GM21529 (cell line): ENCODE measurements around the gene CST3.
"Not testable (repeated sequence)": the region's sequence is repeated elsewhere in the genome, so short reads cannot be mapped to it uniquely, and the experiment has no call there.

ENCODE experiments used
- ATAC-seq: cut with Tn5 transposase; IDR thresholded peaks from one replicate; pipeline ENCODE4 v1.9.1; 2021; ENCODE audit not compliant: unreplicated experiment

Gene CST3

DNA sequence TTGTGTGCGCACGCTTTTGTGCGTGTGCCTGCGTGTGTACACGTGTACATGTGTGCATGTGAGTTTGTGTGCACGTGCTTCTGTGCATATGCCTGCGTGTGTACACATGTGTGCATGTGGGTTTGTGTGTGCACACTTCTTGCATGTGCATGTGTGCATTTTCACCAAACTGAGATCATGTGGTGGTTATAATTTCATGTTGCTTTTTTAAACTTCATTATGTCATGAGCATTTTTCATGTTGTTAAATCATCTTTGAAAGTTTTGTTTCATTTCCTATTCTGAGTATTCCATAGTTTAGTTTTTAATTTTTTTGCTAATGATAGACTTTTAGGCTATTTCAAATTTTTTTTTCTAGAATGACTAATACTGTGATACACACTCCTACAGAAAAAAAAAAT is 6.4 kb upstream of the CST3 start:
- no peak for ATAC-seq

DNA sequence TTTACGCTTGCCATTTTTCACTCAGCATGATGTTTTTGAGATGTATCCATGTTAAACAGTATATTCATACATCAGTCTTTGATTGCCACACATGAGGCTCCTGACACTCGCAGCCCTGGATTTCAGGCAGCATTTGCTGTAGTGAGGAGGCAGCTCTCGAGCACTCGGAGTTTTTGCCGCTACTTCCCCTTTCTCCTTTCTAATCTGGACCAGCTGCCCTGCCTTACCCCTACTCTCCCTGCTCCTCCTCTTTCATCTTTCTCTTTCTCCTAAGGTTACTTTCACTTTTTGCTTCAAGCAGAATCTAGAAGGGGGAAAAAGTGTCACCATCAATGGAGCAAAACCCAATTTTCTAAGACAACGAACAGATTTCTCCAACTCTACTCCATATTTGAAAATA is 5.9 kb upstream of the CST3 start:
- ATAC-seq: no peak

DNA sequence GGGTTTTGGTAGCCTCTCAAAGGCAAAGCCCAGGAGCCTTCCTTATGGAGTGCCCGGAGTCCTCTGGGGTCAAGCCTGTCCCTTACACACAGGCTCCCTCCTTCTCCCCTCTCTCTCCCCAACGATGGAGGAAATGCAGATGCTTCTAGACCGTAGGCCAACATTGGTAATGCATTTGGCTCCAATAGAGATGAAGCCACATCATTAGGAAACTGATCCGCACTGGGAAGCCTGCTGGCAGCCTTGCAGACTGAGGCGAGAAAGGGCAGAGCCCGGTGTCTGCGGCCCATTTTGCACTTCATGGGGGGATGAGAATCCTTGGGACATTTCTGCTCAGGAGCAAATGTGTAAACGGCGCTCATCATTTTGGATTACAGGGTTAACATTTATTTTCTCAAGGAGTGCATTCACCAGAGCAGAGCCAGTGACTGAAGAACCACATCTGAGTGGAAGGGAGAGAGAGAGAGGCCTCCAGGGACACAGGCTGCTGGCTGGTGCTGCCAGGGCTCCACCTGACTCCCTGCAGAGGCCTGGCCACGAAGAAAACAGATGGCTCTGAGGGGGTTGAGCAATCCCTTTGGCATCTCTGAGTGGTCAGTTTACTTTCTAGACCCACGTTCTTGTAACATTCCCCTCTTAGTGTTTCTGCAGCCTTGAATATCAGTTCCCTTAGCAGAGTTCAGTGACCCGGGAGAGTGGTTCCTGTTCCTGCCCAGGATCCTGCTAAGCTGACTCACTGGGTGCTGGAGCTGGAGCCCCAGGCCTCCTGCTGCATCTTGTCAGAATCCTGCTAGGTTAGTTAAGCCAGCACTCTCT is 4.4 kb upstream of the CST3 start:
- no peak for ATAC-seq

DNA sequence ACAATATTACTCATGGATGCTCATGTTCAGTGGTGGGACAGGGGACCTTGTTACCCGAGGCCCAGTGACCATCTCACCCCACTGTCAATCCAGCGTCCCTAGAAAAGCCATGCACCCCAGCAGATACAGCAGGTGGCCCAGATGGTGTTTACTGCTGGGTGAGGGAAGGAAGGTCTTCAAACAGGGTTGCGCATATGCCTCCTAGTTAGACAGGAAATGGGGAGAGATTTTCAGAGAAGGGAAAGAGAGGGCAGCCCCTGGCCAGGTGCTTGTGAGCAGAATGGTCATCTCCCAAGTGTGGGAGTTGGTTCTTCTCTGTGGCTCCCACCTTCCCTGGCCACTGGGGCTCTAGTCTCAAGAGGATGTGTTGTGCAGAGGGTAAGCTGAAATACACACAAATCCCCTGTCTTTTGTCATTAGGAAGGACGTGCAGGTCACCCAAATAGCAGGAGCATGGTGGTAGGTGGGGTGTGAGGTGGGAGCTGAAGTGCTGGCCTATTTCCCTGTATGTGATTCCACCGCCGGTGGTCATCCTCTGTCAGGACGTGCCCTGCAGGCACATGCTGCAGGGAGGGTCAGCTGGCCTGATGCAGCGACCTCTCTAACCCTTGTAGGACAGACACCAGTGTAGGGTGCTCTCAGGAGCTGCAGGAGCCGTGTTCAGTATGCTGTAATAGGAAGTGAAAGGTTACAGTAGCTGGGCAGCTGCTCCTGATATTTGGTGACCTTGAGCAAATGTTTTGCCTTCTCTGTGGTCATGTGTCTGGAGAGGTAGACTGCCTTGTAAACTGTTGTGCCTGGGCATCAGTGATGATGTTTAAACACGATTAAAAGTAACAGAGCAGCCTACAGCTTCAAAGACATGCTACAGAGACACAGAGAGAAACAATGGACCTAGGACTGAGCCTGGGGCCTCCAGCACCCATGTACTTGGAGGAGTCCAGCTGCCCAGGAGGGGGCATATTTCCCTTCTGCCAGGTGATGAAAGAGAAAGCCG is 3.2 kb upstream of the CST3 start:
- peak; percentile 32 for ATAC-seq

DNA sequence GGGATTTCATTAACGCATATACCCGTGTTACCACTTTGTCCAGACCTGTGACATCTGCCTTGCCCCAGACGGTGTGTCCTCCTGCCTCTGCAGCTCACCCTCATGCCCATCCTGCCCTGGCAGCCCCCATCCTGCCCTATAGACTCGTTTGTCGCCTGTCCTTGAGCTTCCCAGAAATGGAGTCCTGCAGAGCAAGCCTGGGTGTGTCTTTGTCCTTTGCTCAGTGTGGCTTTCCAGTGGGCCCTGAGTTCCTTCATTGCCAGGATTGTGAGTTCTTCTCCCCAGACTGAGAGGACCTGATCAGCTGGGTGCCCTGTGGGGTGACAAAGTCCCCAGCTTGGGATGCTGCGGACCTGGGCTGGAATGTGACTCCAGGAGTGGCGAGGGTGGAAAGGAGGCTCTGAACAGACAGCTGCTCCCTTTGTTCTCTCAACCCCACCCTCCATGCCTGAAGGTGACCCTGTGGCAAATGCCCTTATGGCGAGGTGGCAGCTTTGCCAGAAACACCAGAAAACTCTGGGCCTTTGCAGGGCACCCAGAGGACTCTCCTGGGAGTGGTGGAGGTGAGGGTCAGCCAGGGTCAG is 2.4 kb upstream of the CST3 start:
- ATAC-seq: no peak

DNA sequence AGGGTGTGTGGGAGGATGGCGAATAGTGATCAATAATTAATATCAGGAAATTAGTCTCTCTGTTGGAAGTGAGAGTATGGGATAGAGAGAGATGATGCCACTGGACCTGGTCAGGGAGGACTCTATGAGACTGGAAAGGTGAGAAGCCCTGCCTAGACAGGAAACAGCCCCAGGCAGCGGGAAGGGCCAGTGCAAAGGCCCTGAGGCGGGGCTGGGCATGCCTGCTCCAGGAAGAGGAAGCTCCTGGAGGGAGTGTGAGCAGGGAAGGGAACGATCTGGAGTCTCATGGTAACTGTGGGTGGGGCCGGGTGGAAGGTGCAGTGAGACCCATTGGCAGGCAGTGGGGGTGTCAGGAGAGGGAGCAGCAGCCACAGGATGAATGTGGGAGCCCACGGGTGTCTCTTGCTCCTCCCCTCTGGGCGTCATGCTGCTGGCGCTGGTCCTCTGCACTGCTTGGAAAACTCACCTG is 1.8 kb upstream of the CST3 start:
- ATAC-seq: no peak

DNA sequence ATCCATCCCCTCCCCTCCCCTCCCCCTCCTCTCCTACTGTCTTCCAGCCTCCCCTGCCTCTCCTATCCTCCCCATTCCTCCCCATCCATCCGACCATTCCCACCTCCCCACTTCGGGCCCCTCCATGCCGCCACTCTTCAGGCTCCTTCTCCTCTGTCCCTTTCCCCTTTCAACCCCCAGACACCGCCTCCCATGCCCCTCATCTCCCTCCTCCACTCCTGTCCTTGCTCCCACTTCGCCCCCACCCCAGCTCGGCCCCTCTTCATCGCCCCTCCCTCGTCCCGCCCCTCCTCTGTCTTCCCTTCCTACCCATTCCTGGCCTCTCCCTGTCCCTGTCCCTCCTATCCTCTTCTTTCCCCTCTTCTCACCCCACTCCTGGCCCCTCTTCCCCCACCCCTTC is 554 bp upstream of the CST3 start:
- no peak for ATAC-seq

DNA sequence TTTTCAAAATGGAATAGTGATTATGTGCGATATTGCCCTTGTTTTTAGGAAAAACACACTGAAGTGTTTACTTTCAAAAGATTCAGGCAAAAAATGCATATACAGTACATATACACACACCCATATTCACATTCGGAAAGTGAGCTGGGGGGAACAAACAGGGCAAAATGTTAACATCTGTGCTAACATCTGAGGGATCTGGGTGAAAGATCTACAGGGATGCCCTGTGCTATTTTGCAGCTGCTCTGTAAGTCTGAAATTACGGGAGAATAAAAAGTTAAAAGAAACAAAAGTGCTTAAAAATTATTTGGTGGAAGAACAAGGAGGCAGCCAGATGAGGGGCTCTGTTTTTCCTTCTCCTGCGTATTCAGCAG is 860 bp downstream of the CST3 start:
- no peak for ATAC-seq

DNA sequence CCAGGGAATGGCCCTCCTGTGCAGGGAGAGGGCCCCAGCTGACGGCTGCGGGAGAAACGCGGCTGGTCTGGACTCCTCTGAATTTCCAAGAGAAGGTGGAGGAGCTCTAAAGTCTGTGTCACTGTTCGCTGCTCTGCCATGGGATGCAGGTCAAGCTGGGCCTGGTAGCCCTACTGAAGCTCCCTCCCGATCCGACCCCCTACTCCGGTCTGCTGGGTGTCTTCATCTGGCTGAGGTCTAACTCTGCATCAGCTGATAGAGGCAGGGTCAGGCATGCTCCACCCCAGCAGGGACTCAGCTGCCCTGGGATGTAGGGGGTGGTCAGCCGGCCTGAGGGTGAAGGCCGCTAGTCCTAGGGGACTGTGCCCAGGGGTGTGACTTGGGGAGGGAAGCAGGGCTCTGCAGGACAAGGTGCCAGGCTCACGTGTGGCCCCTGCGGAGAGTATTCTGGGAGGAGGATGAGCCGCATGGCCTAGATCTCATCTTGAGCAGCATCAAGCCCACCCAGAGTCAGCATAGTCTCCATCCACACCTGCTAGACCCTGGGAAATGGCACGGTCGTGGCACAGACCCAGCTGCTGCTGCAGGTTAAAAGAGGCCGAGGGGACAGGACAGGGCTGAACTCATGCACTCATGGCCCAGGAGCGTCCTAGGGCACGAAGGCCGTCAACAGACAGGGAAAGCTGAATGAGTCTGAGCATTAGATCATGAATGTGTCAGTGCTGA is 1.4 kb downstream of the CST3 start:
- no peak for ATAC-seq

DNA sequence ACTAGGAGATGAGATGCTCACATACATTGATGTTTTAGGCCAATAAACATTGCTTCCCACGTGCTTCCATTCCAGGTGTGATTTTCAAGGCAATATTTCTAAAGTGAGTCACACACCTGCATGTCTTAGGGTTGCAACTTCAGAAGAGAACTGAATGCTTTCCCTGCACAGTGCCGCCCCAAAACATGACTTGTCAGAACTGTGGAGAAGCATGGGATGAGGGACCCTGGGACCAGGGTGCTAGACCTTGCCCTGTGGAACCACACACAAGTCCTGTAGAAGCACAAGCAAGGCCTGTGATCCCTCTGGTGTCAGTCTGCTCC is 2.0 kb downstream of the CST3 start:
- not testable (repeated sequence) for ATAC-seq

DNA sequence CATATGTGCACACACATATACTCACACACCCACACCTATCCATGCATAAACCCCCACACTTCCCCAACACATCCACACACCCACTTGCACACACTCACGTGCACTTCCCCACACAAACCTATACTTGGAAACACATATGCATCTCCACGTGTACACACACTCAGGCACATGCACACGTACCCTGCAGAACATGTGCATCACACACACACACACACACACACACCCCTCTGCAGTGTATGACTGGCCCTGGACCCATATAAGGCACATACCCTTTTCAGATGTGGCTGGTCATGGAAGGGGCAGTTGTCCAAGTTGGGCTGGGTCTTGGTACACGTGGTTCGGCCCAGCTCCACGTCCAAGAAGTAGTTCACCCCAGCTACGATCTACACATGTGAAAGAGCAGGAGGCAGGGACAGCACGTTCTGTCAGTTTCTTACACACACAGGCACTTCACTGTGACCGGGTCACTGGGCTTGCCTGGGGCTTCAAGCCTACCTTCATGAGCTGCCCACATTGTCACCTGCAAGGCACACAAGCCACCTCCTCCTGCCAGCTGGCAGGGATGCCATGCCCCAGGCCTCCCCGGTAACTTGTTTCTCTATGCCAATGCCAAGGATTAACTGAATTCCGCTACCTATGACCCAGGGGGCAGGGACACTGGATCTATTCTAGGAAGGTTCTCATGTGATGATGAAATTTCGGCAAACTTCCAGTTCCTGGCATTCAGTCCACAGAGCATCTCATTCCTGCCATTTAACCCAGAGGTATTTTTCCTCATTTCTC is 2.6 kb downstream of the CST3 start:
- ATAC-seq: no peak

DNA sequence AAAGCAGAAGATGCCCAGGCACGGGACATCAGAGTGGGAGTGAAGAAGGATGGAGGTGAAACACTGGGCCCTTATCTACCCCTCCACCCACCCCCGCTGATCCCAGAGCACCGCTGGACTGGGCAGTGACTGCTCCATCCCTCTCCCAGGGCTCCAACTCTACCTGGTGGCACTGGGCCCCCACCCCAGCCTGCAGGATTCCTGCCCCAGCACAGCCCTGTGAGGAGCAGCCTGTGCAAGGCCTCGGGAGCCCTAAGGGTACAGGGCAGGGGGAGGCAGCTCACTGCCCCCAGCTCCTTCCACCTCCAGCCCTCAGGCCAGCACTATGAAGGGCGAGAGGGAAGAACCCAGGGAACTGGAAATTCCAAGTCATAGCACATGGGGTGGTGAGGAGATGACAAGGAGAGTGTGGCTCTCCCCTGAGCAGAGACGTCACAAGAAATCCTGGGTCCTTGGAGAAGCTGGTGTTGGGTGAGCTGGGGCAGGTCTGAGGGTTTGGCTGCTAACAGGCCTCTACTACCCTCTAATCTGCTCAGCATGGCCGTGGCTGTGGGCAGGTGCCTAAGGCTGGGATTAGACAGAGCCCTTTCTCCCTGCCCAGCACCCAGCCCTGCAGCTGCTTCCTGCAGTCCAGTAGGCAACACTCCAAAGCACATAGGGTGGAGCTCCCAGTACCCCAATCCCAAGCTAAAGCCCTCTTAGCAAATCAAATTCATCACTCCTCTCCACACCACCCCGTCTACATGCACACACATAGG is 3.5 kb downstream of the CST3 start:
- no peak for ATAC-seq

DNA sequence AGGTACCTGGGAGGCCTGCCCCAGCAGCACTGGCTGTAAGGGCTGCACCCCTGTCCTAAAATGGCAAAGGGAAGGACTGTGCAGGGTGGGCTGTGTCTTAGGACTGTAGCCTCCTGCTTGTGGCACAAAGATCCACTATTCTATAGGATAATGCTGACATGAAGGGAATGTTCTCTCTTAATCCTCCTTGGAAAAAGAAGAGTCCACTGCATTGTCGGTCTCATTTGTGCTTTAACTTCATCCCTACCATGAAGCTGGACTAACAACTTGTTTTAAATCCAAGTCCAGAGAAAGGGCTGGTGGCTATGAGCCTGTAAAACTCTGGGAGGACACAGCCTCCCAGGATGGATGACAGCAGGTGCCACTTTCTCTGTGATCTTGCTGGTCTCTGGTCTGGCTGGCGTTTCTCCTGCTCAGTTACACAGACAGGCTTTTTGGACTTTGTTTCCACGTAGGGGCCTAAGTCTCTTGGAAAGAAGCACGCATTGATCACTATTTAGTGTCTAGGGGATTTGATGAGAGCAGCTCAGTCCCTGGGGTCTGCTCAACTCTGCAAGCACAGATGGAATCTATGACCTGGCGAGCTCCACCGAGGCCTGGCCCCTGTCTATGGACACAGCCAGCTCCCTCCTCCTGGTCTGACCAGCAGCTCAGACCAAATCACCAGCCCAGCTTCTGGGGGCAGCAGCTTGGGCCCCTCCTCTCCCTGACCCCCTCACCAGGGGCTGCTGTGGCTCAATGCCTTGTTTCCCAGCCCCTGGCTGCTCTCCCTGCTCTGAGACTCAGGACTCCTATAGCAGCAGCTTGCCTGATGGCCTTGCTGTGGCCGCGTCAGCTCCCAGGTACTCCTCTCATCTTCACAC is 4.8 kb downstream of the CST3 start:
- no peak for ATAC-seq

DNA sequence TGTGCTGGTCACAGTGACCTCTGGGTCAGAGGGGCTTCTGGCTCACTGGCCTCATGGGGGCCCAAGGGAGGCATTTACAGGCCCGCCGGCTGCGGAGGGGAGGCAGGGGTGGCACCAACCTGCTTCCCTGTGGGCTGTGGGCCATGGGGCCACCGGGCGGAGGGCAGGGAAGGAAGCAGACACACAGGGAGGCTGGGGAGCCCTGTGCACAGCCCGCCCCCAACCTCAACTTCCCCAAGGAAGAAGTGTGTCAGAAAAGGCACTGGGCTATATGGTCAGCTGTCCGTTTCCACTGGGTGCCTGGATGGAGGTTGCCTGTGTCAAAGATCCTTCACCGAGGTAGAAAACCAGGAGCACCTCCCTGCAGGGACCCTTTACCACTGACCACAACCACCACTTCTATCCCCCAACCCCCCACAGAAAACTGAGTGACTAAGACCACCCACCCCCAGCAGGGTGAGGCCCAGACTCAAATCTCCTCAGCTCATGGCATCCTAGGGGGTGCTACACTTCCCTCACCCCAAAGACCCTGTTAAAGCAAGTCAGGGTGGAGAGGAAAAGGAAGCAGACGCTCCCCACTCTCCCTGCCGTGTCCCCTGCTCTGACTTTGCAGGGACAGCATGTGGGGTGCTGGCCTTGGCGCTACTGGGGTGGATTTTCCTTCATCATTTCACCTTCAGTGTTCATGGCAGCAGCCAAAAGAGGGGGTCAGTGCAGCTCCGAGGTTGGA is 5.6 kb downstream of the CST3 start:
- ATAC-seq: no peak

DNA sequence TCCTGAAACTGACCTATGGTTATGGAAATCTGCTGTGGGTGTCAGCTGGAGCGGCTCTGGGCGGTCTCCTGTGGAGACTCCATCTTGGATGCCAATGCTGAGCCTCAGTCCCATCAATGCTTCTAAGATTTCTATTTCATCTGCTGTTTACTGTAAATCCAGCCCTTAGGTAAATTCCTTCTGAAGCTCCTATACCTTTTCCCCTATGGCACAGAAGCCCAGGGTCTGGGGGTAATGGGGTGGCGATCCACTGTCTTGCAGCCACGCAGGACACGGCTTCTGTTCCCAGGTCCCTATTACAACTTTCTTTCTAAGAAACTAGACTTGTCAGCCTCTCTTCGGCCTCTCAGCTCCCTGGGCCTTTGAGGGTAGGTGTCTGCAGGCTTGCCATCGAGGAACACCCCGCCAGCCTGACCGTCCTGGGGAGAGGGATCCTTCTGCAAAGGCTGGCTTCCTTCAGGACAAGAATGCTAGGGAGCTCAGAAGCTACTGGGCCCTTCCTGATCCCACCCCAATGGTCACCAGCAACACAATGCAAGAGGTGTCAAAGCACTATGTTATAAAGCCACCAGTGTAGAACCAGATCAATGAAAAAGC is 6.4 kb downstream of the CST3 start:
- ATAC-seq: no peak

DNA sequence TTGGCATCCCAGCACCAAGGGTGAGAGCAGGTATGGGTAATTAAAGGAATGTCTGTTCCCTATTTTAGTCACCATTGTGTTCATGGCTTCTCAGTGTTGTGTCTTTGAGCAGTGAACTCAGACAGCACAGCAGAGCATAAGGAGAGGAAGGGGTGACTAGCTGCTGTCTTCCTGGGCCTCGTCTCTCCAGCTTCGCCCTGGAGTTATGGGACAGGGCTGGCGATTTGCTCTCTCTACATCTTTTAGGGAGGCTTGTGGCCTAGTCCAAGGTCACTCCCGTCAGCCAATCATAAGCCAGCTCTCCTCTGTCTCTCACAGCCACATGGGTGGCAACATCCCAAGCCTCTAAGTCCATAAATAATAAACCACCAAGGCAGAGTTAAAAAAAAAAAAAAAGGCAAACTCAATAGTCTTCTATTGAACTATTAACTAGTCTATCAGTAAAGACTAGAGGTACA is 7.3 kb downstream of the CST3 start:
- no peak for ATAC-seq
